Activated CD8-positive, alpha-beta memory T cell treated with anti-CD3 and anti-CD28 coated beads, Interleukin-2, amount 10 ng/mL, durations not matched to agents 7 days and 5 days (primary cell): ENCODE measurements around the gene C13orf46. TPM values are rescaled to one million over a fixed set of nuclear protein-coding genes. Genes with fewer than 3 reads are reported as not detected.

ENCODE experiments used
- ATAC-seq: fragments of 150-1000 bp; cut with Tn5 transposase; one replicate; pipeline ENCODE4 v1.10.0; 2021; ENCODE audit warnings: moderate library complexity
- CTCF ChIA-PET: fragments of 350-600 bp; sonication (Branson Sonifier 250); formaldehyde crosslinking; loops from one replicate; lab custom pipeline; 2021; ENCODE audit warnings: antibody characterized with exemption; lab: Charles Lee
- DNase-seq: peaks from one replicate; pipeline ENCODE4 v3.0.0-alpha.2; 2020
- H3K27ac Mint-ChIP-seq: one replicate; pipeline ENCODE4 v1.8.0; 2021; ENCODE audit warnings: mild to moderate bottlenecking, mixed read lengths
- H3K27me3 Mint-ChIP-seq: one replicate; pipeline ENCODE4 v1.8.0; 2021; ENCODE audit warnings: mixed read lengths
- H3K36me3 Mint-ChIP-seq: one replicate; pipeline ENCODE4 v1.8.0; 2021; ENCODE audit warnings: mild to moderate bottlenecking, mixed read lengths
- H3K4me1 Mint-ChIP-seq: one replicate; pipeline ENCODE4 v1.8.0; 2021; ENCODE audit warnings: mixed read lengths
- H3K4me3 Mint-ChIP-seq: one replicate; pipeline ENCODE4 v1.8.0; 2021; ENCODE audit warnings: mild to moderate bottlenecking, moderate library complexity, mixed read lengths
- H3K9me3 Mint-ChIP-seq: one replicate; pipeline ENCODE4 v1.8.0; 2022; ENCODE audit warnings: low read depth, mixed read lengths
- total RNA-seq, 2 experiments: library from RNA; stranded (reverse); gene quantifications; one replicate each; pipeline ENCODE4 v1.2.3, GENCODE V29; 2021

The C13orf46 gene
- total RNA-seq, 2 experiments from 2014 or later: 0.37 to 2.3 TPM

GRCh38 chr13:114002771-114003321 lies 29.0 kb upstream of the C13orf46 start:
- Mint-ChIP-seq H3K27me3 (no peaks in the 10 kb centered on the region), H3K9me3 (no peaks in the 10 kb centered on the region), H3K4me1 (no peaks in the 10 kb centered on the region), H3K36me3 (no peaks in the 10 kb centered on the region), H3K27ac (no peak overlapping the region), H3K4me3 (no peak overlapping the region)
- DNase-seq (no peak), ATAC-seq (no peak)
- CTCF ChIA-PET: no interaction called here

- no peaks in the 10 kb centered on the region for H3K4me1 Mint-ChIP-seq
- no peak overlapping the region for H3K27ac Mint-ChIP-seq
- H3K4me3 Mint-ChIP-seq: no peak overlapping the region
- H3K27me3 Mint-ChIP-seq: no peaks in the 10 kb centered on the region
- CTCF ChIA-PET: no interaction called here
- ATAC-seq (no peak), DNase-seq (no peak)
- no peaks in the 10 kb centered on the region for H3K36me3 Mint-ChIP-seq
- no peaks in the 10 kb centered on the region for H3K9me3 Mint-ChIP-seq
Observed at GRCh38 chr13:114002009-114002544, 28.2 kb upstream of the C13orf46 start.

- ATAC-seq: no peak
Observed at GRCh38 chr13:114001331-114002008, 27.6 kb upstream of the C13orf46 start.

GRCh38 chr13:114000151-114001040 lies 26.5 kb upstream of the C13orf46 start:
- Mint-ChIP-seq H3K4me3 (no peak overlapping the region), H3K9me3 (no peaks in the 10 kb centered on the region), H3K36me3 (no peaks in the 10 kb centered on the region), H3K4me1 (no peaks in the 10 kb centered on the region), H3K27ac (no peak overlapping the region), H3K27me3 (no peaks in the 10 kb centered on the region)
- no peak for DNase-seq
- CTCF ChIA-PET: no interaction called here
- no peak for ATAC-seq

More at GRCh38 chr13:114001331-114002008, 27.6 kb upstream of the C13orf46 start:
- no peaks in the 10 kb centered on the region for H3K4me1 Mint-ChIP-seq
- DNase-seq: no peak
- CTCF ChIA-PET: no interaction called here
- H3K27ac Mint-ChIP-seq: no peak overlapping the region
- no peak overlapping the region for H3K4me3 Mint-ChIP-seq
- H3K9me3 Mint-ChIP-seq: no peaks in the 10 kb centered on the region
- no peaks in the 10 kb centered on the region for H3K27me3 Mint-ChIP-seq
- H3K36me3 Mint-ChIP-seq: no peaks in the 10 kb centered on the region

GRCh38 chr13:113999618-113999910 lies 25.7 kb upstream of the C13orf46 start:
- Mint-ChIP-seq H3K9me3 (no peaks in the 10 kb centered on the region), H3K27me3 (no peaks in the 10 kb centered on the region), H3K4me1 (no peaks in the 10 kb centered on the region), H3K36me3 (no peaks in the 10 kb centered on the region), H3K27ac (no peak overlapping the region), H3K4me3 (no peak overlapping the region)
- DNase-seq: no peak
- no peak for ATAC-seq
- CTCF ChIA-PET: no interaction called here

- no peak overlapping the region for H3K4me3 Mint-ChIP-seq
- no peak overlapping the region for H3K27ac Mint-ChIP-seq
- CTCF ChIA-PET: no interaction called here
- no peaks in the 10 kb centered on the region for H3K9me3 Mint-ChIP-seq
- ATAC-seq (no peak), DNase-seq (no peak)
- H3K4me1 Mint-ChIP-seq: no peaks in the 10 kb centered on the region
- H3K36me3 Mint-ChIP-seq: no peaks in the 10 kb centered on the region
- no peaks in the 10 kb centered on the region for H3K27me3 Mint-ChIP-seq
Observed at GRCh38 chr13:113998781-113999617, 25.1 kb upstream of the C13orf46 start.

- DNase-seq (no peak), ATAC-seq (no peak)
- H3K27me3 Mint-ChIP-seq: no peaks in the 10 kb centered on the region
- no peak overlapping the region for H3K27ac Mint-ChIP-seq
- no peaks in the 10 kb centered on the region for H3K4me1 Mint-ChIP-seq
- CTCF ChIA-PET: no interaction called here
- no peaks in the 10 kb centered on the region for H3K36me3 Mint-ChIP-seq
- H3K4me3 Mint-ChIP-seq: no peak overlapping the region
- H3K9me3 Mint-ChIP-seq: no peaks in the 10 kb centered on the region
Observed at GRCh38 chr13:113997845-113998751, 24.2 kb upstream of the C13orf46 start.

- H3K36me3 Mint-ChIP-seq: peaks cover 3% of the 10 kb centered on the region
- DNase-seq (no peak), ATAC-seq (no peak)
- H3K4me1 Mint-ChIP-seq: no peaks in the 10 kb centered on the region
- CTCF ChIA-PET: no interaction called here
- no peak overlapping the region for H3K4me3 Mint-ChIP-seq
- H3K9me3 Mint-ChIP-seq: no peaks in the 10 kb centered on the region
- no peaks in the 10 kb centered on the region for H3K27me3 Mint-ChIP-seq
- no peak overlapping the region for H3K27ac Mint-ChIP-seq
Observed at GRCh38 chr13:113996912-113997745, 23.3 kb upstream of the C13orf46 start.

- ATAC-seq (no peak), DNase-seq (no peak)
- CTCF ChIA-PET: no interaction called here
- Mint-ChIP-seq H3K9me3 (peaks cover 3% of the 10 kb centered on the region), H3K36me3 (peaks cover 10% of the 10 kb centered on the region), H3K27me3 (no peaks in the 10 kb centered on the region), H3K27ac (no peak overlapping the region), H3K4me3 (no peak overlapping the region), H3K4me1 (no peaks in the 10 kb centered on the region)
Observed at GRCh38 chr13:113996081-113996911, 22.4 kb upstream of the C13orf46 start.

GRCh38 chr13:113995051-113995601 lies 21.2 kb upstream of the C13orf46 start:
- ATAC-seq (peak; percentile 20), DNase-seq (no peak)
- no peaks in the 10 kb centered on the region for H3K4me1 Mint-ChIP-seq
- peaks cover 3% of the 10 kb centered on the region for H3K9me3 Mint-ChIP-seq
- CTCF ChIA-PET: no interaction called here
- no peak overlapping the region for H3K27ac Mint-ChIP-seq
- H3K4me3 Mint-ChIP-seq: no peak overlapping the region
- H3K36me3 Mint-ChIP-seq: peaks cover 19% of the 10 kb centered on the region
- H3K27me3 Mint-ChIP-seq: no peaks in the 10 kb centered on the region
